Progenitor cell of endocrine pancreas (in vitro differentiated cells): ENCODE measurements around the gene IRAK2. TPM values are rescaled to one million over a fixed set of nuclear protein-coding genes. Genes with fewer than 3 reads are reported as not detected.
"Not testable (repeated sequence)": the region's sequence is repeated elsewhere in the genome, so short reads cannot be mapped to it uniquely, and the experiment has no call there.

Experiments used
- DNase-seq: peaks from one replicate; pipeline ENCODE4 v3.0.0; 2021; ENCODE audit warnings: low spot score; ENCODE audit not compliant: unreplicated experiment
- H3K27ac Mint-ChIP-seq: 2 replicates; pipeline ENCODE4 v1.8.0; 2021; ENCODE audit warnings: mild to moderate bottlenecking, moderate library complexity, mixed read lengths
- H3K27me3 Mint-ChIP-seq: 2 replicates; pipeline ENCODE4 v1.8.0; 2021; ENCODE audit warnings: mixed read lengths
- H3K36me3 Mint-ChIP-seq: 2 replicates; pipeline ENCODE4 v1.8.0; 2022; ENCODE audit warnings: mixed read lengths; ENCODE audit not compliant: insufficient read depth
- H3K4me1 Mint-ChIP-seq: 2 replicates; pipeline ENCODE4 v1.8.0; 2021; ENCODE audit warnings: low read depth, mixed read lengths
- H3K4me3 Mint-ChIP-seq: 2 replicates; pipeline ENCODE4 v1.8.0; 2021; ENCODE audit warnings: low read depth, mild to moderate bottlenecking, moderate library complexity, mixed read lengths
- H3K9me3 Mint-ChIP-seq: 2 replicates; pipeline ENCODE4 v1.8.0; 2021; ENCODE audit warnings: low read depth, mixed read lengths
- CTCF ChIP-seq: fragments of 200-600 bp; sonication (generic); IDR thresholded peaks from one replicate; pipeline ENCODE4 v1.5.0; 2021; ENCODE audit warnings: antibody characterized with exemption, mild to moderate bottlenecking; ENCODE audit not compliant: unreplicated experiment
- total RNA-seq: library from RNA; stranded (reverse); gene quantifications from 2 replicates; pipeline ENCODE4 v1.2.1, GENCODE V29; 2021

IRAK2 gene
- total RNA-seq, 1 donor from 2014 or later, result 0.36 TPM

- no peak overlapping the region for H3K4me3 Mint-ChIP-seq
- DNase-seq, result no peak
- no peaks in the 10 kb centered on the region for H3K9me3 Mint-ChIP-seq
- no peak for TF ChIP-seq CTCF
- H3K27ac Mint-ChIP-seq, result no peak overlapping the region
- H3K36me3 Mint-ChIP-seq, result peaks cover 12% of the 10 kb centered on the region
- no peaks in the 10 kb centered on the region for H3K4me1 Mint-ChIP-seq
- H3K27me3 Mint-ChIP-seq, result no peaks in the 10 kb centered on the region
Measured at GRCh38 chr3:10155123-10155472, 9.6 kb upstream of the IRAK2 start.

GRCh38 chr3:10155658-10156057 is 9.1 kb upstream of the IRAK2 start:
- H3K36me3 Mint-ChIP-seq, result peaks cover 7% of the 10 kb centered on the region
- H3K27ac Mint-ChIP-seq, result peak overlapping the region; percentile 56
- no peaks in the 10 kb centered on the region for H3K9me3 Mint-ChIP-seq

GRCh38 chr3:10157031-10157430 is 7.7 kb upstream of the IRAK2 start:
- H3K27me3 Mint-ChIP-seq, result no peaks in the 10 kb centered on the region
- no peak for DNase-seq
- no peak overlapping the region for H3K4me3 Mint-ChIP-seq
- peaks cover 2% of the 10 kb centered on the region for H3K36me3 Mint-ChIP-seq
- no peaks in the 10 kb centered on the region for H3K4me1 Mint-ChIP-seq
- no peaks in the 10 kb centered on the region for H3K9me3 Mint-ChIP-seq
- no peak for TF ChIP-seq CTCF
- H3K27ac Mint-ChIP-seq, result no peak overlapping the region

More at GRCh38 chr3:10155658-10156057, 9.1 kb upstream of the IRAK2 start:
- TF ChIP-seq CTCF, result no peak
- Mint-ChIP-seq H3K4me1 (no peaks in the 10 kb centered on the region), H3K4me3 (no peak overlapping the region), H3K27me3 (no peaks in the 10 kb centered on the region)
- DNase-seq, result no peak

GRCh38 chr3:10158555-10158954 is 6.2 kb upstream of the IRAK2 start:
- not testable (repeated sequence) for H3K4me3 Mint-ChIP-seq, H3K27me3 Mint-ChIP-seq, H3K27ac Mint-ChIP-seq, H3K36me3 Mint-ChIP-seq, H3K4me1 Mint-ChIP-seq, H3K9me3 Mint-ChIP-seq, DNase-seq

- no peak overlapping the region for H3K4me3 Mint-ChIP-seq
- DNase-seq, result no peak
Measured at GRCh38 chr3:10160346-10160745, 4.4 kb upstream of the IRAK2 start.

More at GRCh38 chr3:10160346-10160745, 4.4 kb upstream of the IRAK2 start:
- no peak overlapping the region for H3K27ac Mint-ChIP-seq
- TF ChIP-seq CTCF, result no peak
- no peaks in the 10 kb centered on the region for H3K36me3 Mint-ChIP-seq
- no peaks in the 10 kb centered on the region for H3K27me3 Mint-ChIP-seq
- H3K9me3 Mint-ChIP-seq, result no peaks in the 10 kb centered on the region
- H3K4me1 Mint-ChIP-seq, result no peaks in the 10 kb centered on the region
